ENCODE results near the gene PTGES2. TPM values are rescaled to one million over a fixed set of nuclear protein-coding genes. Genes with fewer than 3 reads are reported as not detected.

The PTGES2 gene
- total and polyA plus RNA-seq, 9 of the 15 experiments (the other 6 are each of a cell fraction or from before 2014, with no cell fraction given), result 2.4 to 196 (median 90.1) TPM

DNA sequence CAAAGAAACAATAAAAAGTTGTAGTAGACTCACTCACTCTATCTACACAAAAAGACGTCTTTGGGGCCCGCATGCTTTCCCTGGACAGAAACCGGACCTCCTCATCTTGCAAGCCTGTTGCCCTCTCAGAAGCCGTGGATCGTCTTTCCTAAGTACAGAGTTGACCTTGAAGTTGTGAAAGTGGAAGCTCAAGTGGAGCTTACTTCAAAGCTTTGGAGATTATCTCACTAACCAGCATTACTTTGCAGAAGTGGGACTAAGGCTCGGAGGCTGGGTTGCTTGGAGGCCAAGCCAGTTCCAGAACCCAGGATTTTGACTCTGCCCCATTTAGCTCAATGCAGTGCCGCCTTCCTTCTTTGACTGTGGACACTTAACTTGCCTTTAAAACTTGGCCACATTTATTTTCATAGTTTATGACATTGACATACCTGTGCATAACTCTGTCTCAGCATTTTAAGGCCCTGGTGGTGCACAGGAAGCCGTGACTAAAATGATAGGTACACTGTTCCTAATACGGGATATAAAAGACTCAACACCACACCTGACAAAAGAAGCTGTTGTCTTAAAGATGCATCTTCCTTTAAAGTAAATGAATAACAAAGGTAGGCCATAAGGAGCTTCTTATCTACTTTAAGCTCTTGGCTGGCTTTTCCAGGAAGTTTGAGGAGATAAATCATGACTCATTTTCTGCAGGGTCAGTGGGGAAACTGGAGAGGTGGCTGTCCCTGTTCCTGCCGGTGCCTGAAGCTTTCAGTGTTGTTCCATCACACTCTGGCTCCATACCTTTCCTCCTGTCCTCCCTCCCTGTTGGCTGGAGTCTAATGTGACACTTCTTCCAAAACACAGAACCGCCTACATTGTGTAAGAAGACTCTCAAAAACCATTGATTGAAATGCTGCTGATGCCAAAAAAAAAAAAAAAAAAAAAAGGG lies 48.8 kb downstream of the PTGES2 start (continued):
- no peak for TF ChIP-seq ZNF668 (CRISPR knock-in tag; IDR thresholded peaks at IDR 0.05)
- TF ChIP-seq JUND (IDR thresholded peaks at IDR 0.05; ENCODE audit: borderline replicate concordance, low read depth, low read length), result peak; percentile 99
- peak; percentile 96; the same call in 2 of the 3 replicates for TF ChIP-seq JUND (tag; IDR thresholded peaks at IDR 0.05; ENCODE audit: borderline replicate concordance, low read depth, low read length)
- TF ChIP-seq, protein P1, sequence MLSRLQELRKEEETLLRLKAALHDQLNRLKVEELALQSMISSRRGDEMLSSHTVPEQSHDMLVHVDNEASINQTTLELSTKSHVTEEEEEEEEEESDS (CRISPR knock-in tag; IDR thresholded peaks at IDR 0.05), result no peak
- peak; percentile 34 for TF ChIP-seq CCNT2 (IDR thresholded peaks at IDR 0.05; ENCODE audit: borderline replicate concordance, extremely low read depth, insufficient read length, low read depth, low read length)
- TF ChIP-seq WHSC1 (IDR thresholded peaks at IDR 0.05; ENCODE audit: low read length), result no peak
- TF ChIP-seq CBX8 (IDR thresholded peaks at IDR 0.05; ENCODE audit: borderline replicate concordance, extremely low read depth, low read depth, low read length, poor library complexity, severe bottlenecking), result no peak
- TF ChIP-seq CHD4 (IDR thresholded peaks at IDR 0.05; ENCODE audit: insufficient read depth, insufficient replicate concordance, low read depth, low read length, poor library complexity, severe bottlenecking), result no peak
- no peak for TF ChIP-seq BRD4 (IDR thresholded peaks at IDR 0.05)
- TF ChIP-seq SMARCE1 (IDR thresholded peaks at IDR 0.05), result peak; percentile 99
- TF ChIP-seq MEF2D (tag; conservative IDR thresholded peaks at IDR 0.05; ENCODE audit: low read depth), result 0 out of 2 replicates have a peak, but pooled peaks have one; percentile 37
- TF ChIP-seq KLF16 (IDR thresholded peaks at IDR 0.05), result peak; percentile 49; the same call in 1 of the 2 replicates
- no peak for TF ChIP-seq RNF219 (CRISPR knock-in tag; IDR thresholded peaks at IDR 0.05)
- TF ChIP-seq POLR2AphosphoS5 (IDR thresholded peaks at IDR 0.05; ENCODE audit: control insufficient read depth, insufficient read depth, low read depth, low read length), result peak; percentile 59; the same call in 1 of the 2 replicates
- TF ChIP-seq, protein P2, sequence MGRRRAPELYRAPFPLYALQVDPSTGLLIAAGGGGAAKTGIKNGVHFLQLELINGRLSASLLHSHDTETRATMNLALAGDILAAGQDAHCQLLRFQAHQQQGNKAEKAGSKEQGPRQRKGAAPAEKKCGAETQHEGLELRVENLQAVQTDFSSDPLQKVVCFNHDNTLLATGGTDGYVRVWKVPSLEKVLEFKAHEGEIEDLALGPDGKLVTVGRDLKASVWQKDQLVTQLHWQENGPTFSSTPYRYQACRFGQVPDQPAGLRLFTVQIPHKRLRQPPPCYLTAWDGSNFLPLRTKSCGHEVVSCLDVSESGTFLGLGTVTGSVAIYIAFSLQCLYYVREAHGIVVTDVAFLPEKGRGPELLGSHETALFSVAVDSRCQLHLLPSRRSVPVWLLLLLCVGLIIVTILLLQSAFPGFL (CRISPR knock-in tag; IDR thresholded peaks at IDR 0.05), result no peak
- TF ChIP-seq ZNF12 (CRISPR knock-in tag; IDR thresholded peaks at IDR 0.05), result no peak
- no peak for TF ChIP-seq NUFIP1 (IDR thresholded peaks at IDR 0.05; ENCODE audit: partially characterized antibody)
- TF ChIP-seq TAF1 (IDR thresholded peaks at IDR 0.05; ENCODE audit: control insufficient read depth, extremely low read depth, insufficient read depth, low read length, severe bottlenecking), result peak; percentile 46
- no peak for TF ChIP-seq ELF4 (CRISPR knock-in tag; IDR thresholded peaks at IDR 0.05)
- peak in 1 of 2 experiments; percentile 56; a peak in 1 of 4 replicates for TF ChIP-seq MLLT1 (IDR thresholded peaks at IDR 0.05)
- TF ChIP-seq RAD51 (IDR thresholded peaks at IDR 0.05; ENCODE audit: borderline replicate concordance, low read depth), result 0 out of 2 replicates have a peak, but pooled peaks have one; percentile 14
- TF ChIP-seq ZNF41 (CRISPR knock-in tag; conservative IDR thresholded peaks at IDR 0.05), result no peak
